ENCODE data around the gene ZNF594.
"Not testable (repeated sequence)": the region's sequence is repeated elsewhere in the genome, so short reads cannot be mapped to it uniquely, and the experiment has no call there.

DNA sequence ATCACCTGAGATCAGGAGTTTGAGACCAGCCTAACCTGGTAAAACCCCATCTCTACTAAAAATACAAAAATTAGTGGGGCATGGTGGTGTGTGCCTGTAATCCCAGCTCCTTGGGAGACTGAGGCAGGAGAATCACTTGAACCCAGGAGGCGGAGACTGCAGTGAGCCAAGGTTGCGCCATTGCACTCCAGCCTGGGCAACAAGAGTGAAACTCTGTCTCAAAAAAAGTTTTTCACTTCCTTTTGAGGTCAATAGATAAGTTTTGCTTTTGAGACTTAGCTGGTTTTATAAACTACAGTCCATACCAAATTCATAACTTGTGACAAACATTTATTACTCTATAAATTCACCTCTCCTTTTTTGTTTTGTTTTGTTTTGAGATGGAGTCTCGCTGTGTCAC lies 29.9 kb downstream of the ZNF594 start:
- TF ChIP-seq, protein P1, sequence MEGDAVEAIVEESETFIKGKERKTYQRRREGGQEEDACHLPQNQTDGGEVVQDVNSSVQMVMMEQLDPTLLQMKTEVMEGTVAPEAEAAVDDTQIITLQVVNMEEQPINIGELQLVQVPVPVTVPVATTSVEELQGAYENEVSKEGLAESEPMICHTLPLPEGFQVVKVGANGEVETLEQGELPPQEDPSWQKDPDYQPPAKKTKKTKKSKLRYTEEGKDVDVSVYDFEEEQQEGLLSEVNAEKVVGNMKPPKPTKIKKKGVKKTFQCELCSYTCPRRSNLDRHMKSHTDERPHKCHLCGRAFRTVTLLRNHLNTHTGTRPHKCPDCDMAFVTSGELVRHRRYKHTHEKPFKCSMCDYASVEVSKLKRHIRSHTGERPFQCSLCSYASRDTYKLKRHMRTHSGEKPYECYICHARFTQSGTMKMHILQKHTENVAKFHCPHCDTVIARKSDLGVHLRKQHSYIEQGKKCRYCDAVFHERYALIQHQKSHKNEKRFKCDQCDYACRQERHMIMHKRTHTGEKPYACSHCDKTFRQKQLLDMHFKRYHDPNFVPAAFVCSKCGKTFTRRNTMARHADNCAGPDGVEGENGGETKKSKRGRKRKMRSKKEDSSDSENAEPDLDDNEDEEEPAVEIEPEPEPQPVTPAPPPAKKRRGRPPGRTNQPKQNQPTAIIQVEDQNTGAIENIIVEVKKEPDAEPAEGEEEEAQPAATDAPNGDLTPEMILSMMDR (IDR thresholded peaks at IDR 0.05) = not testable (repeated sequence)
- TF ChIP-seq POLR2AphosphoS5 (IDR thresholded peaks at IDR 0.05) = not testable (repeated sequence)

Data from breast epithelium (tissue), 3 donors.